Activated CD4-positive, alpha-beta T cell treated with anti-CD3 and anti-CD28 coated beads, Interleukin-2, amount 10 ng/mL, durations not matched to agents 7 days and 5 days (primary cell): ENCODE measurements around the gene SEPTIN8. TPM values are rescaled to one million over a fixed set of nuclear protein-coding genes. Genes with fewer than 3 reads are reported as not detected.

Experiments
- CTCF ChIA-PET: fragments of 350-600 bp; sonication (Branson Sonifier 250); formaldehyde crosslinking; loops from one replicate; lab custom pipeline; 2021; ENCODE audit warnings: antibody characterized with exemption; lab: Charles Lee
- POLR2A ChIA-PET: fragments of 350-600 bp; sonication (Branson Sonifier 250); formaldehyde crosslinking; loops from one replicate; lab custom pipeline; 2021; ENCODE audit warnings: antibody characterized with exemption; lab: Charles Lee
- DNase-seq: peaks from one replicate; pipeline ENCODE4 v3.0.0-alpha.2; 2020
- H3K27ac Mint-ChIP-seq: one replicate; pipeline ENCODE4 v1.8.0; 2021; ENCODE audit warnings: mild to moderate bottlenecking, moderate library complexity, mixed read lengths
- H3K27me3 Mint-ChIP-seq: one replicate; pipeline ENCODE4 v1.8.0; 2021; ENCODE audit warnings: mixed read lengths
- H3K36me3 Mint-ChIP-seq: one replicate; pipeline ENCODE4 v1.8.0; 2021; ENCODE audit warnings: low read depth, mixed read lengths
- H3K4me1 Mint-ChIP-seq: one replicate; pipeline ENCODE4 v1.8.0; 2021; ENCODE audit warnings: mixed read lengths
- H3K4me3 Mint-ChIP-seq: one replicate; pipeline ENCODE4 v1.8.0; 2021; ENCODE audit warnings: mild to moderate bottlenecking, moderate library complexity, mixed read lengths
- H3K9me3 Mint-ChIP-seq: one replicate; pipeline ENCODE4 v1.8.0; 2021; ENCODE audit warnings: mixed read lengths
- total RNA-seq, 2 experiments: library from RNA; stranded (reverse); gene quantifications; one replicate each; pipeline ENCODE4 v1.2.3, GENCODE V29; 2021

The SEPTIN8 gene
- total RNA-seq, 2 experiments from 2014 or later = 20.5 to 21.6 TPM

GRCh38 chr5:132748522-132749000, 28.5 kb downstream of the SEPTIN8 start:
- Mint-ChIP-seq H3K36me3 (peaks cover 3% of the 10 kb centered on the region), H3K4me3 (peak overlapping the region; percentile 47), H3K4me1 (peaks cover 29% of the 10 kb centered on the region), H3K27ac (peak overlapping the region; percentile 46), H3K9me3 (no peaks in the 10 kb centered on the region), H3K27me3 (peaks cover 14% of the 10 kb centered on the region)
- ChIA-PET CTCF (interaction anchor here (0.6 to 1.3 kb wide), 3 partner anchors 15 to 362 kb away, joined by 3 read pairs; no protein-coding TSS in a partner anchor), POLR2A (no interaction called here)
- DNase-seq = no peak

- Mint-ChIP-seq H3K9me3 (no peaks in the 10 kb centered on the region), H3K27ac (peak overlapping the region; percentile 46)
Measured at GRCh38 chr5:132747616-132748440, 29.2 kb downstream of the SEPTIN8 start.

GRCh38 chr5:132746954-132747615, 30.0 kb downstream of the SEPTIN8 start, which contains the start of gene CCNI2:
Gene CCNI2 (plus strand): TSS chr5:132747426. CDS start chr5:132747496, 70 bp downstream.
- CTCF ChIA-PET = interaction anchor here (0.5 to 2.0 kb wide), 12 partner anchors 10 to 343 kb away, joined by 3 to 11 read pairs (median 3); partner anchors contain the start of gene KIF3A
- POLR2A ChIA-PET = no interaction called here
- H3K4me3 Mint-ChIP-seq = peak within 1 kb of the TSS; percentile 69

More at GRCh38 chr5:132747616-132748440, 29.2 kb downstream of the SEPTIN8 start:
- Mint-ChIP-seq H3K4me3 (peak overlapping the region; percentile 47), H3K27me3 (peaks cover 16% of the 10 kb centered on the region), H3K36me3 (peaks cover 3% of the 10 kb centered on the region), H3K4me1 (peaks cover 28% of the 10 kb centered on the region)
- POLR2A ChIA-PET = no interaction called here
- CTCF ChIA-PET = interaction anchor here (0.6 to 2.0 kb wide), 11 partner anchors 9 to 361 kb away, joined by 3 to 11 read pairs (median 3); partner anchors contain the start of gene KIF3A
- DNase-seq = peak; percentile 55

GRCh38 chr5:132746592-132746953, 30.5 kb downstream of the SEPTIN8 start:
- Mint-ChIP-seq H3K36me3 (peaks cover 3% of the 10 kb centered on the region), H3K4me1 (peaks cover 26% of the 10 kb centered on the region), H3K9me3 (no peaks in the 10 kb centered on the region), H3K4me3 (peak overlapping the region; percentile 69), H3K27ac (peak overlapping the region; percentile 76), H3K27me3 (peaks cover 19% of the 10 kb centered on the region)
- ChIA-PET POLR2A (no interaction called here), CTCF (interaction anchor here (0.5 to 2.0 kb wide), 6 partner anchors 9 to 74 kb away, joined by 3 to 11 read pairs (median 4); partner anchors contain the start of gene KIF3A)
- no peak for DNase-seq

More at GRCh38 chr5:132746954-132747615, 30.0 kb downstream of the SEPTIN8 start, which contains the start of gene CCNI2:
- peaks cover 3% of the 10 kb centered on the region for H3K36me3 Mint-ChIP-seq
- peaks cover 28% of the 10 kb centered on the region for H3K4me1 Mint-ChIP-seq
- H3K27me3 Mint-ChIP-seq = peaks cover 17% of the 10 kb centered on the region
- peak; percentile 62 for DNase-seq
- H3K9me3 Mint-ChIP-seq = no peaks in the 10 kb centered on the region
- H3K27ac Mint-ChIP-seq = peak within 1 kb of the TSS; percentile 76

- ChIA-PET CTCF (interaction anchor here (0.8 kb wide), 1 partner anchor 114 kb away, joined by 3 read pairs; no protein-coding TSS in a partner anchor), POLR2A (no interaction called here)
- Mint-ChIP-seq H3K27me3 (peaks cover 22% of the 10 kb centered on the region), H3K27ac (no peak overlapping the region), H3K4me1 (peaks cover 11% of the 10 kb centered on the region), H3K9me3 (no peaks in the 10 kb centered on the region), H3K36me3 (peaks cover 3% of the 10 kb centered on the region), H3K4me3 (no peak overlapping the region)
- no peak for DNase-seq
Measured at GRCh38 chr5:132744659-132745058, 32.4 kb downstream of the SEPTIN8 start.

- ChIA-PET CTCF (no interaction called here), POLR2A (no interaction called here)
- Mint-ChIP-seq H3K27ac (no peak overlapping the region), H3K9me3 (no peaks in the 10 kb centered on the region), H3K4me3 (no peak overlapping the region), H3K4me1 (peaks cover 13% of the 10 kb centered on the region), H3K27me3 (peaks cover 27% of the 10 kb centered on the region), H3K36me3 (no peaks in the 10 kb centered on the region)
- DNase-seq = no peak
Measured at GRCh38 chr5:132742626-132743025, 34.4 kb downstream of the SEPTIN8 start.

GRCh38 chr5:132742158-132742557, 34.9 kb downstream of the SEPTIN8 start:
- ChIA-PET CTCF (no interaction called here), POLR2A (no interaction called here)
- Mint-ChIP-seq H3K4me1 (peaks cover 16% of the 10 kb centered on the region), H3K9me3 (no peaks in the 10 kb centered on the region), H3K36me3 (no peaks in the 10 kb centered on the region), H3K27me3 (peaks cover 27% of the 10 kb centered on the region), H3K27ac (no peak overlapping the region), H3K4me3 (no peak overlapping the region)
- no peak for DNase-seq

GRCh38 chr5:132739232-132739631, 37.8 kb downstream of the SEPTIN8 start:
- peaks cover 13% of the 10 kb centered on the region for H3K27me3 Mint-ChIP-seq
- ChIA-PET CTCF (interaction anchor here (0.6 kb wide), 1 partner anchor 26 kb away, joined by 3 read pairs; no protein-coding TSS in a partner anchor), POLR2A (no interaction called here)
- peaks cover 32% of the 10 kb centered on the region for H3K4me1 Mint-ChIP-seq
- DNase-seq = no peak
- H3K27ac Mint-ChIP-seq = no peak overlapping the region
- no peak overlapping the region for H3K4me3 Mint-ChIP-seq
- no peaks in the 10 kb centered on the region for H3K36me3 Mint-ChIP-seq
- no peaks in the 10 kb centered on the region for H3K9me3 Mint-ChIP-seq

GRCh38 chr5:132737982-132738681, 38.9 kb downstream of the SEPTIN8 start:
- peaks cover 32% of the 10 kb centered on the region for H3K4me1 Mint-ChIP-seq
- POLR2A ChIA-PET = no interaction called here
- peak overlapping the region; percentile 82 for H3K4me3 Mint-ChIP-seq
- peaks cover 13% of the 10 kb centered on the region for H3K27me3 Mint-ChIP-seq
- no peaks in the 10 kb centered on the region for H3K36me3 Mint-ChIP-seq
- no peaks in the 10 kb centered on the region for H3K9me3 Mint-ChIP-seq
- no peak overlapping the region for H3K27ac Mint-ChIP-seq
- CTCF ChIA-PET = interaction anchor here (0.6 to 2.2 kb wide), 10 partner anchors 9 to 211 kb away, joined by 3 to 11 read pairs (median 4); partner anchors contain the start of gene CCNI2
- no peak for DNase-seq

GRCh38 chr5:132736853-132737833, 39.9 kb downstream of the SEPTIN8 start, which contains the start of gene KIF3A:
Gene KIF3A (minus strand): TSS chr5:132737546. CDS start chr5:132737419, 127 bp downstream.
- peak; percentile 99 for DNase-seq
- peaks cover 10% of the 10 kb centered on the region for H3K27me3 Mint-ChIP-seq
- H3K9me3 Mint-ChIP-seq = no peaks in the 10 kb centered on the region
- ChIA-PET POLR2A (no interaction called here), CTCF (interaction anchor here (0.9 to 2.2 kb wide), 10 partner anchors 9 to 210 kb away, joined by 3 to 11 read pairs (median 4); partner anchors contain the start of gene CCNI2)
- peak within 1 kb of the TSS; percentile 82 for H3K4me3 Mint-ChIP-seq
- peaks cover 32% of the 10 kb centered on the region for H3K4me1 Mint-ChIP-seq
- peaks cover 1% of the 10 kb centered on the region for H3K36me3 Mint-ChIP-seq
- peak within 1 kb of the TSS; percentile 87 for H3K27ac Mint-ChIP-seq

GRCh38 chr5:132734687-132735086, 42.4 kb downstream of the SEPTIN8 start:
- H3K36me3 Mint-ChIP-seq = peaks cover 1% of the 10 kb centered on the region
- no peak for DNase-seq
- H3K4me3 Mint-ChIP-seq = no peak overlapping the region
- peaks cover 5% of the 10 kb centered on the region for H3K27me3 Mint-ChIP-seq
- no peaks in the 10 kb centered on the region for H3K9me3 Mint-ChIP-seq
- H3K4me1 Mint-ChIP-seq = peaks cover 32% of the 10 kb centered on the region
- H3K27ac Mint-ChIP-seq = no peak overlapping the region
- ChIA-PET CTCF (interaction anchor here (0.9 kb wide), 1 partner anchor 75 kb away, joined by 3 read pairs; no protein-coding TSS in a partner anchor), POLR2A (no interaction called here)
